Nephron progenitor cell (in vitro differentiated cells): Measurements from ENCODE around the gene ZNF10.

Experiments used
- DNase-seq: peaks from one replicate; pipeline ENCODE4 v3.0.0; 2021
- H3K27ac Mint-ChIP-seq: 2 replicates; pipeline ENCODE4 v1.8.0; 2021; ENCODE audit warnings: mild to moderate bottlenecking, moderate library complexity, mixed read lengths
- H3K27me3 Mint-ChIP-seq: 2 replicates; pipeline ENCODE4 v1.8.0; 2021; ENCODE audit warnings: mild to moderate bottlenecking, low read depth, mixed read lengths; ENCODE audit not compliant: poor library complexity
- H3K36me3 Mint-ChIP-seq: 2 replicates; pipeline ENCODE4 v1.8.0; 2021; ENCODE audit warnings: low read depth, mixed read lengths
- H3K4me1 Mint-ChIP-seq: 2 replicates; pipeline ENCODE4 v1.8.0; 2021; ENCODE audit warnings: mixed read lengths
- H3K4me3 Mint-ChIP-seq: 2 replicates; pipeline ENCODE4 v1.8.0; 2021; ENCODE audit warnings: mild to moderate bottlenecking, moderate library complexity, mixed read lengths
- H3K9me3 Mint-ChIP-seq: 2 replicates; pipeline ENCODE4 v1.8.0; 2021; ENCODE audit warnings: mild to moderate bottlenecking, moderate library complexity, mixed read lengths
- CTCF ChIP-seq: fragments of 200-600 bp; sonication (generic); IDR thresholded peaks from 2 replicates; pipeline ENCODE4 v1.5.0; 2021; ENCODE audit warnings: antibody characterized with exemption

Gene ZNF10

GRCh38 chr12:133107121-133107520 lies 23.3 kb upstream of the ZNF10 start:
- TF ChIP-seq CTCF, result no peak
- H3K4me3 Mint-ChIP-seq, result no peak overlapping the region
- H3K36me3 Mint-ChIP-seq, result peaks cover 100% of the 10 kb centered on the region
- no peak for DNase-seq
- H3K27ac Mint-ChIP-seq, result no peak overlapping the region
- no peaks in the 10 kb centered on the region for H3K27me3 Mint-ChIP-seq
- peaks cover 5% of the 10 kb centered on the region for H3K9me3 Mint-ChIP-seq
- H3K4me1 Mint-ChIP-seq, result no peaks in the 10 kb centered on the region

GRCh38 chr12:133108150-133108549 lies 22.3 kb upstream of the ZNF10 start:
- peaks cover 97% of the 10 kb centered on the region for H3K36me3 Mint-ChIP-seq
- no peak overlapping the region for H3K4me3 Mint-ChIP-seq
- DNase-seq, result no peak
- H3K9me3 Mint-ChIP-seq, result peaks cover 13% of the 10 kb centered on the region
- H3K27ac Mint-ChIP-seq, result no peak overlapping the region
- TF ChIP-seq CTCF, result no peak
- H3K4me1 Mint-ChIP-seq, result no peaks in the 10 kb centered on the region
- peaks cover 3% of the 10 kb centered on the region for H3K27me3 Mint-ChIP-seq

- no peaks in the 10 kb centered on the region for H3K4me1 Mint-ChIP-seq
- peaks cover 6% of the 10 kb centered on the region for H3K27me3 Mint-ChIP-seq
- H3K36me3 Mint-ChIP-seq, result peaks cover 100% of the 10 kb centered on the region
- TF ChIP-seq CTCF, result no peak
- no peak for DNase-seq
- peaks cover 99% of the 10 kb centered on the region for H3K9me3 Mint-ChIP-seq
- H3K4me3 Mint-ChIP-seq, result no peak overlapping the region
- H3K27ac Mint-ChIP-seq, result no peak overlapping the region
Measured at GRCh38 chr12:133120385-133121191, 9.8 kb upstream of the ZNF10 start.

GRCh38 chr12:133124674-133125073 lies 5.8 kb upstream of the ZNF10 start:
- Mint-ChIP-seq H3K36me3 (peaks cover 100% of the 10 kb centered on the region), H3K27me3 (peaks cover 6% of the 10 kb centered on the region), H3K4me1 (no peaks in the 10 kb centered on the region), H3K9me3 (peaks cover 100% of the 10 kb centered on the region), H3K27ac (no peak overlapping the region), H3K4me3 (no peak overlapping the region)
- DNase-seq, result no peak
- no peak for TF ChIP-seq CTCF

GRCh38 chr12:133129368-133130037 lies 924 bp upstream of the ZNF10 start:
- Mint-ChIP-seq H3K27me3 (peaks cover 6% of the 10 kb centered on the region), H3K4me1 (peaks cover 14% of the 10 kb centered on the region), H3K27ac (no peak overlapping the region), H3K9me3 (peaks cover 100% of the 10 kb centered on the region), H3K36me3 (peaks cover 100% of the 10 kb centered on the region), H3K4me3 (peak overlapping the region; percentile 98)
- DNase-seq, result peak; percentile 6
- TF ChIP-seq CTCF, result no peak

- peaks cover 100% of the 10 kb centered on the region for H3K36me3 Mint-ChIP-seq
- H3K4me1 Mint-ChIP-seq, result peaks cover 14% of the 10 kb centered on the region
- no peak for TF ChIP-seq CTCF
- H3K9me3 Mint-ChIP-seq, result peaks cover 100% of the 10 kb centered on the region
- peak overlapping the region; percentile 100 for H3K27ac Mint-ChIP-seq
- H3K4me3 Mint-ChIP-seq, result peak overlapping the region; percentile 98
- DNase-seq, result peak; percentile 36
- peaks cover 7% of the 10 kb centered on the region for H3K27me3 Mint-ChIP-seq
Measured at GRCh38 chr12:133130808-133131128, 341 bp downstream of the ZNF10 start.
